HAP-1 (cell line): ENCODE results near the gene SHISAL1.
A peak's percentile ranks its signal among the peaks of the same experiment; 100 is the strongest.

Experiments used
- DNase-seq, 2 experiments: peaks; one replicate each; pipeline ENCODE4 v3.0.0-alpha.2; 2016 to 2020; ENCODE audit warnings: low spot score in 2 of 2
- H3K27me3 ChIP-seq: fragments of 250-450 bp; sonication (Bioruptor Pico); 2 replicates; pipeline ENCODE4 v1.5.1; 2020; ENCODE audit warnings: low read depth, mild to moderate bottlenecking, moderate library complexity
- H3K36me3 ChIP-seq: fragments of 250-450 bp; sonication (Bioruptor Pico); replicated peaks from 2 replicates; pipeline ENCODE4 v1.5.1; 2020; ENCODE audit warnings: mild to moderate bottlenecking
- H3K4me1 ChIP-seq: fragments of 250-450 bp; sonication (Bioruptor Pico); 2 replicates; pipeline ENCODE4 v1.5.1; 2020; ENCODE audit warnings: mild to moderate bottlenecking
- H3K4me3 ChIP-seq: fragments of 250-450 bp; sonication (Bioruptor Pico); 2 replicates; pipeline ENCODE4 v1.5.1; 2020; ENCODE audit warnings: mild to moderate bottlenecking, moderate library complexity
- H3K9me3 ChIP-seq: fragments of 250-450 bp; sonication (Bioruptor Pico); 2 replicates; pipeline ENCODE4 v1.5.1; 2020; ENCODE audit warnings: mild to moderate bottlenecking, moderate library complexity
- in situ Hi-C: fragments of 300-500 bp; cut with MboI; formaldehyde crosslinking; loops from 3 replicates; pipeline ENCODE4 v1.14.3; 2020; ENCODE audit warnings: low sequenced_read_pairs, inconsistent platforms, mixed read lengths

SHISAL1 gene

DNA sequence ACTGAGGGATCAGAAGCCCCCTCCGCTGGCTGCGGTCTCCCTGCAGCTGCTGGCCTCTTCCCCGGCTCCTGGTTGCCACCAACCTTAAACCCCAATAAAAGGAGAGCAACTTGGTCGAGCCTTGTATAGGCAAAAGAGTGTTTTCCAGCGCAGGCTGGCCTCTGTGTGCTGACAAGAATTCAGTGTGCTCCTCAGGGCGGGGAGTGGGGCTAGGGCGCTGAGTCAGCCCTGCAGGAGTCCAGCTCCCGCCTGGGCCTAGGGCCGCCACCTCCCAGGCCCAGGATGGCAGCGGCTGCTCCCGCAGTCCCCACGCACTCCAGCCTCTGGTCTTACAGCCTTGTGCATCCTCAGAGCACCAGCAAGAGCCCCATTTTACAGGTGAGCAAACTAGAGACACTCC lies at the start of gene SHISAL1:
Gene SHISAL1, minus strand, starts transcription at position 186 of the 400 bp plus-strand sequence. CDS start 12,006 bp downstream, outside the sequence.
- Histone ChIP-seq H3K36me3 (no peaks in the 10 kb centered on the region), H3K27me3 (no peaks in the 10 kb centered on the region), H3K4me3 (no peak within 1 kb of the TSS), H3K9me3 (no peaks in the 10 kb centered on the region), H3K4me1 (no peaks in the 10 kb centered on the region)
- no peak for DNase-seq
- in situ Hi-C loops: no loop called here

DNA sequence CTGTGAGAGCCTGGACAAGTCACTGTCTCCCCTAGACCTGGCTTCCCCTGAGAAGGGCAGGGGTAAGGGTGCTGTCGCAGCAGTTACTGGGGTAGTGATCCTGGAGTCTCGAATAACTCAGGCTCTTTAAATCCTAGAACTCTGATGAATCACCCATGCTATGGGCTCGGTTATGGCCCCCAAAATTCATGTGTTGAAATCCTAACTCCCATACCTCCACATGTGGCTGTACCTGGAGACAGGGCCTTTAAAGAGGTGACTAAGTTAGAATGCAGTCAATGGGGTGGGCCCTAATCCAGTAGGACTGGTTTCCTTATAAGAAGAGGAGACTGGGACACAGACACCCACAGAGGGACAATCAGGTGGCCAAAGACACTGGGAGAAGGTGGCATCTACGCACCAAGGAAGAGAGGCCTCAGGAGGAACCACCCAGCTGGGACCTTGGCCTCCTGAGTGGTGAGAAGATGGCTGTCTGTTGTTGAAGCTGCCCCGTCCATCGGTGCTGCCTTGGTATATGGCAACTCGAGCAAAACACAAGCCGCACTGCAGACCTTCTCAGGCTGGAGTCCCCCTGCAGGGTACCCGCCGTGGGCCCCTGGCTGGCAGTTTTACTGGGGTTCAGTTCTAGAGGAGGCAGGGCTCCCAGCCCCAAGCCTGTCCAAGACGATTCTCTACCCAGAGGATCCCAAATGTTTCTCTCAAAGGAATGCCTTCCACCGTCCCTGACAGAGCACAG lies 48.8 kb upstream of the SHISAL1 start:
- 0 out of 2 replicates have a peak, but pooled peaks cover 4% of the 10 kb centered on the region for H3K27me3 ChIP-seq
- no peak overlapping the region for H3K4me3 ChIP-seq
- no peaks in the 10 kb centered on the region for H3K4me1 ChIP-seq
- in situ Hi-C loops: no loop called here
- no peaks in the 10 kb centered on the region for H3K36me3 ChIP-seq
- H3K9me3 ChIP-seq: no peaks in the 10 kb centered on the region
- DNase-seq: no peak

DNA sequence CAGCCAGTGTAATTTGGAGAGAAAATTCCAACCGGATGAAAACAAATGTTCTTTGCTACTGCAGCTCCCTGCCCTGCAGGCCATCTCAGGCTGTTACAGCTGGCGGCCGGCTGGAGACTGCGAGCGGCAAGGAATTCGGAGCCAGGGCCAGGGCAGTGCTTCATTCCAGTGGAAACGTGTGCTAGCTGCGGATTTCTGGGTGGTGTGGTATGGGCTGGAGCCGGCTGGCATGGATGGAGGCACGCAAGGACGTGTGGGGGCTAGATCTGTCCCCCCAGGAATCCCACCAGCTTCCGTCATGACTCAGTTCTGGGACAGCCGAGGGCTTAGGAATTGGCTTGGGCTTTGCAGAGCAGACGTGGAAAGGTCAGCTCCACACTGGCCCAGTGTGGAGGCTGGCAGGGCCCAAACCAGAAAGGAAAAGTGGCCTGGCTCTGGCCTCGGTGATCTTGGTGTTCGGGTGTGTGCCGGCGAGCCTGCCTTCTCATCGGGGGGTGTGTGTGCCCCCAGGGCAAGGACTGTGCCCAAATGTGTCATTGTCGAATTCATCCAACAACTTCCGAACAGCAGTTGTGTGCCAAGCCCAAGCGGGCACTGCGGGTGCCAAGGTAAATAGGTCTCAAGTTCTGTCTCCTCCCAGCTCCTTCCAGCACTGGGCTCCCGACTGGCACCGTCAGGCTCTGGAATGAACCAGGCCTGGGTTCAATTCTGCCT lies 48.1 kb upstream of the SHISAL1 start:
- no peaks in the 10 kb centered on the region for H3K9me3 ChIP-seq
- no peaks in the 10 kb centered on the region for H3K4me1 ChIP-seq
- no peak for DNase-seq
- 0 out of 2 replicates have a peak, but pooled peaks cover 4% of the 10 kb centered on the region for H3K27me3 ChIP-seq
- in situ Hi-C loops: no loop called here
- no peaks in the 10 kb centered on the region for H3K36me3 ChIP-seq
- H3K4me3 ChIP-seq: no peak overlapping the region

DNA sequence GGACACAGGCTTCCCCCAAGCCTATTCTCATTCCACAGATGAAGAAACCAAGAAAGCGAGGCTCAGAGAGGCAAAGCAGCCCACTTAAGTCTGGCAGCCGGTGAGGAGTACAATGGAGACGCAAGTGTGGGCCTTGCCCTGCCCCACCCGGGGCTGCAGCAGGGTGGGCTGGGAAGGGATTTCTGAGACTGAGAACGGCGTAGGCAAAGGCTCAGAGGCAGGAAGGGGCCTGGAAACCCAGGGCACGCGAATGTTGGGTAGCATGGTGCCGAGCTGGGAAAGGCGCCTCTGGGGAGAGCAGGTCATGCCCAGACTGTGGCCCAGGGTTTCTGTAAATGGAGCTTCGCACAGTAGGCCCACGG lies 47.5 kb upstream of the SHISAL1 start:
- H3K27me3 ChIP-seq: 0 out of 2 replicates have a peak, but pooled peaks cover 4% of the 10 kb centered on the region
- no peak overlapping the region for H3K4me3 ChIP-seq
- no peaks in the 10 kb centered on the region for H3K36me3 ChIP-seq
- DNase-seq: no peak
- H3K9me3 ChIP-seq: no peaks in the 10 kb centered on the region
- in situ Hi-C loops: no loop called here
- no peaks in the 10 kb centered on the region for H3K4me1 ChIP-seq

DNA sequence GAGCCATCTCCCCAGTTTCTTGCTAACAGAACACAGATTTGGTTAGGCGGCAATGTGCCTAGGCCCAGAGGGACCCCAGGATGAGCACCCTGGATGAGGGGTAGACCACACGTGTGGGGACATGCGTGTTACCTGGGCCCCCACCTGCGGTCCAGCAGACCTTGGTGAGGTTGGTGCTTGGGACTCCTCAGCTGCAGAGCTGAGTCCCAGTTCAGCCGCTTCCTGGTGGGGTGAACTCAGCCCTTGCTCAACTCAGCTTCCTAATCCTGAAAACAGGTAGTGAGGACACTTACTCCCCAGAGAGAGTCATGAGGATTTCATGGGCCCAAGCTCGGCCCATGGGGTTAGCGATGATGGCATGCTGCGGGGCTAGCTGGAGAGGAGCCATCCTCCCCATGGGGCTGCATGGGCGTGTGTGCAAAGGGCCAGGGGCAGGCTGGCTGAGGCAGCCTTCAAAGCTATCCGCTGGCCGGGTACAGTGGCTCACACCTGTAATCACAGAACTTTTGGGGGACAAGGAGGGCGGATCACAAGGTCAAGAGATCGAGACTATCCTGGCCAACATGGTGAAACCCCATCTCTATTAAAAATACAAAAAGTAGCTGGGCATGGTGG lies 46.9 kb upstream of the SHISAL1 start:
- Histone ChIP-seq H3K36me3 (no peaks in the 10 kb centered on the region), H3K27me3 (0 out of 2 replicates have a peak, but pooled peaks cover 4% of the 10 kb centered on the region), H3K4me1 (no peaks in the 10 kb centered on the region), H3K9me3 (no peaks in the 10 kb centered on the region), H3K4me3 (no peak overlapping the region)
- DNase-seq: no peak
- in situ Hi-C loops: no loop called here

DNA sequence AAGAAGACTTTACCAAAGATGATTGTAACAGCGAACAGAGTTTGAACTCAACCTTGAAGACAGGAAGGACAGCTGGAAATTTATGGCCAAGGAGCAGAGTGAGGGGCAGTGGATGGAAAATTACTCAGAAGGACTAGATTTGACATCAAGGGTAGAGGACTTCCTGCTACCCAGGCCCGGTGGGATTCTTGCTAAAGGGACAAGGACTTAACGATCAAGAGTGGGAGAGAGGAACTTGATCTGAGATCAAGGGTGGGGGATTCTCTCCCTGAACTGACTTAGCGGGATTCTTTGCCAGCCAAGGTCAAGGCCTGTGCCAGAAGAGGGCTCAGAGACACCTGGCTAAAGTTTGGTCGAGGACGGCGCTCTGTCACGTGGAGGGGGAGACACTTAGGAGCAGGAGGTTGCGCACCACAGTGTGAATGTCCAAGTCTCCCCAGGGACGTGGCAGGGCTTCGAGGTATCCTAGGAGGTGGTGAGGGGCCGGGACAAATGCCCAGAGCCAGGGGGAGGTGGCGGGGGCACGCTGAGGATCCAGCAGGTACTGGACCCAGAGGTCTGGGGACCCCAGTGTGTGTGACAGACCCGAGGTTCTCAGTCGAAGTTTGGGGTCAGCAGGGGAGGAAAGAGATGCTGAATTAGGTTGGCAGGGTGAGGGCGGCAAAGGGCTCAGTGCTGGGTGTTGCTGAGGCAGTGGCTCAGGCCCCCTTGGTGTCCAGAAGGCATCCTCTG lies 46.1 kb upstream of the SHISAL1 start:
- Histone ChIP-seq H3K36me3 (no peaks in the 10 kb centered on the region), H3K27me3 (0 out of 2 replicates have a peak, but pooled peaks cover 4% of the 10 kb centered on the region), H3K4me1 (no peaks in the 10 kb centered on the region), H3K9me3 (no peaks in the 10 kb centered on the region), H3K4me3 (no peak overlapping the region)
- in situ Hi-C loops: no loop called here
- no peak for DNase-seq

DNA sequence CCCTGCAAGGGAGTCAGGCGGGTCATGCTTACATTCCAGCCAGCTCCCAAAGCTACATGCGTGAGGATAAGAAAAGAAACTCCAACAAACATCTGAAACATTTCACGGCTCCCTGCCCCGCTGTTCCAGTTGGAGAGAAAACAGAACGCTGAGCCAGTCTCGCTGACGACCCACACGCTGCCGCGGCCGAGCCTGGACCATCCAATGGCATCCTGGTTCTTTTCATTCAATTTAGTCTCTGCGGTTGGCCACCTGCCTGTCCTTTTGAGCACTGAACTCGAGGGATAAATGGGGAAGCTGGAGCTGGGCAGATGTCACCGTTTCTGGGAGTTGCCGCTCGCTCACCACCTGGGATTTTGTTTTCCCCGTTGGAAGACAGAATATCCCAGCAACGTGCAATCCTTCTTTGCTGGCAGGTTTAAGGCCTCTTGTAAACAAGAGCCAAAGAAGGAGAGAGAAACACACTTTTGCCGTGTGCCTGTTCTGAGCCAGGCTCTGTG lies 45.3 kb upstream of the SHISAL1 start:
- no peak for DNase-seq
- in situ Hi-C loops: no loop called here
- no peaks in the 10 kb centered on the region for H3K36me3 ChIP-seq

GRCh38 chr22:44357296-44357965 lies 44.7 kb upstream of the SHISAL1 start:
- Histone ChIP-seq H3K36me3 (no peaks in the 10 kb centered on the region), H3K9me3 (no peaks in the 10 kb centered on the region), H3K27me3 (0 out of 2 replicates have a peak, but pooled peaks cover 4% of the 10 kb centered on the region), H3K4me1 (no peaks in the 10 kb centered on the region), H3K4me3 (no peak overlapping the region)
- peak in 1 of 2 experiments; percentile 9 for DNase-seq
- in situ Hi-C loops: no loop called here

More for the DNA sequence above, 45.3 kb upstream of the SHISAL1 start:
- Histone ChIP-seq H3K4me1 (no peaks in the 10 kb centered on the region), H3K9me3 (no peaks in the 10 kb centered on the region), H3K27me3 (0 out of 2 replicates have a peak, but pooled peaks cover 4% of the 10 kb centered on the region), H3K4me3 (no peak overlapping the region)

DNA sequence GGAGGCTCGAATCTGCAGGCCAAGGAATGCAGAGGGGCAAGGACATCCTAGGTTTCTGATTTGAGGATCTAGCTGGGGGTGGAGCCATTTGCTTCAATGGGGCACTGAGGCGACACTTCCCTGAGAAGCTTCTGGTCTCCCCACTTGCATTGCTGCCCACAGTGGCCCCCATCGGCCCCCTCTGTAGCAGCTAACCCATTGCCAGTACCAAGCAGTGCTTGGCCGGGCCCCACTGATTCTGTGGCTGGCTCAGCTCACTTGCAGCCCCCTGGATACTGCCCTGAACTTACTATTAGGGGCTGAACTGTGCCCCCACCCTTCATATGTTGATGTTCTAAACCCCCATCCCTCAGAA lies 42.9 kb upstream of the SHISAL1 start:
- no peak overlapping the region for H3K4me3 ChIP-seq
- no peaks in the 10 kb centered on the region for H3K36me3 ChIP-seq
- H3K4me1 ChIP-seq: no peaks in the 10 kb centered on the region
- peaks cover 6% of the 10 kb centered on the region for H3K27me3 ChIP-seq
- DNase-seq: no peak
- H3K9me3 ChIP-seq: no peaks in the 10 kb centered on the region
- in situ Hi-C loops: no loop called here

GRCh38 chr22:44354288-44354687 lies 41.5 kb upstream of the SHISAL1 start:
- in situ Hi-C loops: no loop called here

DNA sequence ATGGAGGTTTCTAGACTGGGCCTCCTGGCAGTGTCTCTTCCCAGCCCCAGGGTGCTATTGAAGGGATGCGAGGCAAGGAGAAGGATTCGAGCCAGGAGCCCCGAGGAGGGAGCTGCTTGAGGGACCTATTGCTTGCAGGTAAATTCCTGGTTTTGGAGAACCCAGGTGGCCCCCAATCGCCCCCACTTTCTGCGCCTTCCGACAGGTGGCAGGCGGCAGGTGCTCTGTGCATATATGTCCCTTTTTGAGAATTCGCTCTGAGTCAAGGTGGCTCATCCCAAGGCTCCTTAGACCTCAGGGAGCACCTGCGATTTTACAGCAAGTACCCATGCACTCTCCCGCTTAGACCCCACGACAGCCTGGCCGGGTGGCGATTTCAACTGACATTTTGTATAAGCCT lies 40.3 kb upstream of the SHISAL1 start:
- in situ Hi-C loops: no loop called here
- Histone ChIP-seq H3K4me3 (no peak overlapping the region), H3K36me3 (no peaks in the 10 kb centered on the region), H3K9me3 (no peaks in the 10 kb centered on the region), H3K4me1 (no peaks in the 10 kb centered on the region), H3K27me3 (peaks cover 9% of the 10 kb centered on the region)
- DNase-seq: no peak

More at GRCh38 chr22:44354288-44354687, 41.5 kb upstream of the SHISAL1 start:
- no peak overlapping the region for H3K4me3 ChIP-seq
- H3K27me3 ChIP-seq: peaks cover 9% of the 10 kb centered on the region
- no peaks in the 10 kb centered on the region for H3K4me1 ChIP-seq
- DNase-seq: no peak
- no peaks in the 10 kb centered on the region for H3K9me3 ChIP-seq
- H3K36me3 ChIP-seq: no peaks in the 10 kb centered on the region

DNA sequence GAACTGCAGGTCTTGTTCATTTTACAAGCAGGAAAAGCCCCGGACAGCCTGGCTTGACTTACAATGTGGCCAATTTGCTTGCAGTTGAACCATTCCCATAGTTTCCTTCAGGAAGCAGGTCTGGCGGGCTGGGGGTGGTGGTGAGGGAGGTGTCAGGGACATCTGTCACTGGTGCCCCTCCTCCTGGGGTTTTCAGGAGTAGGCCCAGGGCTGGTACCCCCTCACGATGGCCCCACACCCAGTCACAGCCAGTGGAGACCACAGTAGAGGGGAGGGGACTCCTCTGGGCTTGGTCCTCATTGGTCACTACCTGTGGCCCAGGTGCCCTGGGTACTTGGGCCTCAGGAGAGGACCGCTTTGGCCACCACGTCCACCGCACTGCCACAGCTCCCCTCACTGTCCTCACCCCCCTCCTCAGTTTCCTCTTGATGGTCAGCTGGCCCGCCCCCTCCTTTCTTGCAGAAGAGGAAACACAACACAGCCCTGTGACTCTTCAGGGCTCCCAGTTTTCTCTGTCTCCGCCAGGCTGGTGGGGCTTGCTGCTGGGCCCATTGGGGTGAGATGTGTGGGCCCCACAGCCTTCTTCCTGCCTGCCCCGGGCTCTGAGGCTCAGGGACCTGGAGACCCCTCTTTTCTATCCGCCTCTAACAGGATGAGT lies 39.8 kb upstream of the SHISAL1 start:
- Histone ChIP-seq H3K36me3 (no peaks in the 10 kb centered on the region), H3K4me1 (no peaks in the 10 kb centered on the region), H3K27me3 (peaks cover 5% of the 10 kb centered on the region), H3K9me3 (no peaks in the 10 kb centered on the region), H3K4me3 (no peak overlapping the region)
- in situ Hi-C loops: no loop called here
- no peak for DNase-seq
